Amniotic epithelial cell (primary cell): ENCODE results near the gene DNAH12.

ENCODE experiments used
- DNase-seq: peaks from one replicate; pipeline ENCODE4 v3.0.0-alpha.2; 2010; ENCODE audit warnings: low read depth

The DNAH12 gene

GRCh38 chr3:57544181-57545125 is at the start of gene DNAH12:
Gene DNAH12, minus strand, starts transcription at chr3:57544344. Its CDS starts 1,474 bp downstream, at chr3:57542870.
- DNase-seq: no peak

- no peak for DNase-seq
Measured at GRCh38 chr3:57592306-57592705, 48.2 kb upstream of the DNAH12 start.

- DNase-seq: peak; percentile 26
Measured at GRCh38 chr3:57587905-57588304, 43.8 kb upstream of the DNAH12 start.

GRCh38 chr3:57586778-57587177 is 42.6 kb upstream of the DNAH12 start:
- no peak for DNase-seq

- DNase-seq: no peak
Measured at GRCh38 chr3:57583544-57583943, 39.4 kb upstream of the DNAH12 start.

- DNase-seq: no peak
Measured at GRCh38 chr3:57582474-57583168, 38.5 kb upstream of the DNAH12 start.

GRCh38 chr3:57577801-57578200 is 33.7 kb upstream of the DNAH12 start:
- no peak for DNase-seq

- no peak for DNase-seq
Measured at GRCh38 chr3:57575966-57576626, 32.0 kb upstream of the DNAH12 start.

GRCh38 chr3:57572096-57572495 is 28.0 kb upstream of the DNAH12 start:
- no peak for DNase-seq

GRCh38 chr3:57570878-57571277 is 26.7 kb upstream of the DNAH12 start:
- DNase-seq: no peak

GRCh38 chr3:57569859-57570450 is 25.8 kb upstream of the DNAH12 start:
- no peak for DNase-seq

GRCh38 chr3:57559526-57559925 is 15.4 kb upstream of the DNAH12 start:
- peak; percentile 30 for DNase-seq

- DNase-seq: peak; percentile 62
Measured at GRCh38 chr3:57557085-57557537, 13.0 kb upstream of the DNAH12 start.

GRCh38 chr3:57556459-57557084 is 12.4 kb upstream of the DNAH12 start:
- peak; percentile 27 for DNase-seq

- DNase-seq: peak; percentile 92
Measured at GRCh38 chr3:57555738-57556458, 11.8 kb upstream of the DNAH12 start, which contains the start of gene PDE12. Gene PDE12, plus strand, starts transcription at chr3:57556274. Its CDS starts 106 bp downstream, at chr3:57556380.

- DNase-seq: no peak
Measured at GRCh38 chr3:57555306-57555705, 11.2 kb upstream of the DNAH12 start.

GRCh38 chr3:57546616-57547015 is 2.5 kb upstream of the DNAH12 start:
- DNase-seq: no peak

GRCh38 chr3:57545636-57546268 is 1.6 kb upstream of the DNAH12 start:
- DNase-seq: no peak

- DNase-seq: no peak
Measured at GRCh38 chr3:57538465-57538864, 5.7 kb downstream of the DNAH12 start.

GRCh38 chr3:57530071-57530608 is 14.0 kb downstream of the DNAH12 start:
- peak; percentile 38 for DNase-seq
